HepG2 (cell line): Measurements from ENCODE around the gene AEN. TPM values are rescaled to one million over a fixed set of nuclear protein-coding genes. Genes with fewer than 3 reads are reported as not detected.

ENCODE experiments used
- CREM ChIP-seq, 2 experiments: sonication (generic) in 1 of 2; formaldehyde crosslinking in 1 of 2; IDR thresholded peaks; 2 replicates each; pipeline versions ENCODE4 v1.4.0 to v1.6.1; 2016 to 2020; ENCODE audit warnings: antibody characterized with exemption in 1 of 2, mild to moderate bottlenecking in 1 of 2, missing genetic modification reagents in 1 of 2
- ETV5 ChIP-seq: IDR thresholded peaks from 2 replicates; pipeline ENCODE4 v1.6.1; 2018; ENCODE audit warnings: missing biosample characterization, missing genetic modification reagents, inconsistent platforms, borderline replicate concordance
- HNF4A ChIP-seq: sonication (generic); formaldehyde crosslinking; IDR thresholded peaks from 2 replicates; pipeline ENCODE4 v1.4.0; 2020; ENCODE audit warnings: missing genetic modification reagents
- MLXIP ChIP-seq: sonication (generic); formaldehyde crosslinking; IDR thresholded peaks from 2 replicates; pipeline ENCODE4 v1.9.0; 2021; ENCODE audit warnings: missing genetic modification reagents, borderline replicate concordance
- MZF1 ChIP-seq: sonication (generic); formaldehyde crosslinking; IDR thresholded peaks from 2 replicates; pipeline ENCODE4 v1.8.1; 2023; ENCODE audit warnings: mild to moderate bottlenecking, missing genetic modification reagents, borderline replicate concordance
- RARA ChIP-seq: IDR thresholded peaks from 2 replicates; pipeline ENCODE4 v1.6.1; 2016; ENCODE audit warnings: missing genetic modification reagents, missing compliant biosample characterization
- SATB2 ChIP-seq: sonication (generic); formaldehyde crosslinking; IDR thresholded peaks from 2 replicates; pipeline ENCODE4 v1.5.0; 2020; ENCODE audit warnings: missing genetic modification reagents
- TAF15 ChIP-seq: fragments of 200-400 bp; formaldehyde crosslinking; IDR thresholded peaks from one replicate; pipeline ENCODE4 v1.6.1; 2018; ENCODE audit warnings: mild to moderate bottlenecking, low read depth, low read length; ENCODE audit not compliant: poor library complexity, severe bottlenecking
- TBL1XR1 ChIP-seq: fragments of 150-350 bp; IDR thresholded peaks from 2 replicates; pipeline ENCODE4 v1.6.1; 2014; ENCODE audit warnings: borderline replicate concordance, low read length; ENCODE audit not compliant: partially characterized antibody
- TBX2 ChIP-seq: sonication (generic); formaldehyde crosslinking; IDR thresholded peaks from 2 replicates; pipeline ENCODE4 v1.5.0; 2020; ENCODE audit warnings: missing genetic modification reagents, mild to moderate bottlenecking, borderline replicate concordance
- TSC22D2 ChIP-seq: sonication (generic); formaldehyde crosslinking; IDR thresholded peaks from 2 replicates; pipeline ENCODE4 v1.5.1; 2020; ENCODE audit warnings: missing genetic modification reagents, mild to moderate bottlenecking, borderline replicate concordance
- ZFP36 ChIP-seq: fragments of 150-350 bp; IDR thresholded peaks from 2 replicates; pipeline ENCODE4 v1.6.1; 2018; ENCODE audit warnings: borderline replicate concordance, low read length, low read depth; ENCODE audit not compliant: partially characterized antibody
- ZMAT5 ChIP-seq: sonication (generic); formaldehyde crosslinking; IDR thresholded peaks from 2 replicates; pipeline ENCODE4 v1.5.0; 2020; ENCODE audit warnings: mild to moderate bottlenecking, low read depth, missing genetic modification reagents, borderline replicate concordance
- ZMYM3 ChIP-seq: sonication (generic); formaldehyde crosslinking; IDR thresholded peaks from 2 replicates; pipeline ENCODE4 v1.5.1; 2020; ENCODE audit warnings: mild to moderate bottlenecking, missing genetic modification reagents
- ZNF281 ChIP-seq: sonication (generic); formaldehyde crosslinking; IDR thresholded peaks from 2 replicates; pipeline ENCODE4 v1.4.0; 2020; ENCODE audit warnings: missing genetic modification reagents, borderline replicate concordance
- ZNF354B ChIP-seq: sonication (generic); formaldehyde crosslinking; IDR thresholded peaks from 2 replicates; pipeline ENCODE4 v1.8.0; 2022; ENCODE audit warnings: mild to moderate bottlenecking, missing genetic modification reagents
- ZNF362 ChIP-seq: sonication (generic); formaldehyde crosslinking; IDR thresholded peaks from 2 replicates; pipeline ENCODE4 v1.4.0; 2020; ENCODE audit warnings: missing genetic modification reagents, mild to moderate bottlenecking, borderline replicate concordance
- ZNF597 ChIP-seq: sonication (generic); formaldehyde crosslinking; IDR thresholded peaks from 2 replicates; pipeline ENCODE4 v1.5.0; 2020; ENCODE audit warnings: missing genetic modification reagents
- ZNF777 ChIP-seq: sonication (generic); formaldehyde crosslinking; IDR thresholded peaks from 2 replicates; pipeline ENCODE4 v1.4.0; 2020; ENCODE audit warnings: missing genetic modification reagents
- ZNF816 ChIP-seq: sonication (generic); formaldehyde crosslinking; IDR thresholded peaks from 2 replicates; pipeline ENCODE4 v1.8.0; 2022; ENCODE audit warnings: missing genetic modification reagents, mild to moderate bottlenecking, borderline replicate concordance
- polyA plus RNA-seq, 8 experiments: library from polyadenylated mRNA; depleted of rRNA in 3 of 8; stranded (reverse) in 7 of 8; unstranded in 1 of 8; fragments of >200 nt; fragmentation: Illumina TruSeq in 4 of 8; extraction: Trizol in 4 of 8; gene quantifications; 2 replicates each; pipeline versions ENCODE4 v1.2.1 to v1.2.3, GENCODE V29; 2011 to 2016; ENCODE audit warnings: low read depth in 4 of 8, missing spikeins in 1 of 8, mixed read lengths in 1 of 8; ENCODE audit not compliant: insufficient read depth in 1 of 8
- total RNA-seq, 5 experiments: library from RNA; depleted of rRNA; stranded (reverse); fragments of >200 nt; fragmentation: Illumina TruSeq; extraction: Trizol; gene quantifications; 2 replicates each; pipeline ENCODE4 v1.2.3, GENCODE V29; 2016; ENCODE audit warnings: low read depth in 1 of 5

Gene AEN
- total and polyA plus RNA-seq, 2 of the 13 experiments (the other 11 are each of a cell fraction or from before 2014, with no cell fraction given) = 51.3 to 118 TPM

- TF ChIP-seq ZNF597 (no peak), ZFP36 (no peak), TSC22D2 (CRISPR knock-in tag) (no peak), TAF15 (peak; percentile 48), ZNF816 (CRISPR knock-in tag) (peak; percentile 30; the same call in 1 of the 2 replicates), MLXIP (CRISPR knock-in tag) (0 out of 2 replicates have a peak, but pooled peaks have one; percentile 49), ZMYM3 (CRISPR knock-in tag) (no peak; the same call in none of the 2 replicates), ZNF281 (peak; percentile 90), ZNF354B (CRISPR knock-in tag) (no peak), ETV5 (CRISPR knock-in tag) (peak; percentile 87), HNF4A (CRISPR knock-in tag) (peak; percentile 40; the same call in 1 of the 2 replicates), ZNF362 (peak; percentile 28; the same call in 1 of the 2 replicates), RARA (CRISPR knock-in tag) (peak; percentile 53), TBL1XR1 (peak; percentile 22), TBX2 (CRISPR knock-in tag) (peak; percentile 88), CREM (IDR thresholded peaks at IDR 0.05) (peak; percentile 90), CREM (CRISPR knock-in tag; IDR thresholded peaks at IDR 0.05) (no peak), ZMAT5 (CRISPR knock-in tag) (no peak), SATB2 (CRISPR knock-in tag) (no peak), ZNF777 (CRISPR knock-in tag) (no peak), MZF1 (CRISPR knock-in tag) (peak; percentile 78; the same call in 1 of the 2 replicates)
Measured at GRCh38 chr15:88638626-88639372, 17.7 kb downstream of the AEN start, which contains the start of gene ISG20 (continued).
